NOMO-1 (cell line): ENCODE results near the gene CSNK1D.

Experiments
- DNase-seq, 2 experiments: peaks; one replicate each; lab custom pipeline; 2025; ENCODE audit not compliant: unreplicated experiment in 2 of 2; lab: John Stamatoyannopoulos, UW

Gene CSNK1D

DNA sequence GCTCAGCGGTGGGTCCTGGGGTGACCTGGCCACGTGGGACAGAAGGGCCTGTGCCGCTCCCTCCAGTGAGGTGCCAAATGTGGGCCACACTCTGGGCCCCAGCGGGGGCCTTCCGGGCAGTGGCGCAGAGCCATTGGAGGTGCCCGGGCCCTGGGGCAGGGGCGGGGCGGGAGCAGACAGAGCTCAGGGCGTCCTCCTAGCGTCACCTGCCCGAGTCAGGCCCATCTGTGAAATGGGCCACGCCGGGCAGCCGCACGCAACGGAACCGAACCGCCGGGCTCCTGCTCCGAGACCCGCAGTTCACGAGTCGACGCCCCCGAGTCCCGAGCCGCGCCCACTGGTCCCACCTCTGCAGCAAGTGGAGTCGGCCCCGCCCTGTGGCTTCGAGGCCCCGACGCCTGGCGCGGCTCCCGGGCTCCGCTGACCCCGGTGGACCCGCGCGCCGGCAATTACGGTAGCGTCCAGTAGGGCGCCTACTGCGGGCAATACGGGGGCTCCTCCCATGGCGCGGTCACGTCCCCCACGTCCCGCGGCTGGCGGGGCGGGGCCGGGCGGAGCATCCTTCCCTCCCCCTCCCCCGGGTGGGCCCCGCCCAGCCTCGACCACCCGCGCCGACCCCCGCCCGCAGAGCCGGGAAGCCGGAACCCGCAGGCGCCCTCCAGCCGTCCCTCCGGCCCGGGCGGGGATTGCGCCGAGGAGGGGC lies 42.7 kb downstream of the CSNK1D start:
- peak; percentile 82 to 86 for DNase-seq

DNA sequence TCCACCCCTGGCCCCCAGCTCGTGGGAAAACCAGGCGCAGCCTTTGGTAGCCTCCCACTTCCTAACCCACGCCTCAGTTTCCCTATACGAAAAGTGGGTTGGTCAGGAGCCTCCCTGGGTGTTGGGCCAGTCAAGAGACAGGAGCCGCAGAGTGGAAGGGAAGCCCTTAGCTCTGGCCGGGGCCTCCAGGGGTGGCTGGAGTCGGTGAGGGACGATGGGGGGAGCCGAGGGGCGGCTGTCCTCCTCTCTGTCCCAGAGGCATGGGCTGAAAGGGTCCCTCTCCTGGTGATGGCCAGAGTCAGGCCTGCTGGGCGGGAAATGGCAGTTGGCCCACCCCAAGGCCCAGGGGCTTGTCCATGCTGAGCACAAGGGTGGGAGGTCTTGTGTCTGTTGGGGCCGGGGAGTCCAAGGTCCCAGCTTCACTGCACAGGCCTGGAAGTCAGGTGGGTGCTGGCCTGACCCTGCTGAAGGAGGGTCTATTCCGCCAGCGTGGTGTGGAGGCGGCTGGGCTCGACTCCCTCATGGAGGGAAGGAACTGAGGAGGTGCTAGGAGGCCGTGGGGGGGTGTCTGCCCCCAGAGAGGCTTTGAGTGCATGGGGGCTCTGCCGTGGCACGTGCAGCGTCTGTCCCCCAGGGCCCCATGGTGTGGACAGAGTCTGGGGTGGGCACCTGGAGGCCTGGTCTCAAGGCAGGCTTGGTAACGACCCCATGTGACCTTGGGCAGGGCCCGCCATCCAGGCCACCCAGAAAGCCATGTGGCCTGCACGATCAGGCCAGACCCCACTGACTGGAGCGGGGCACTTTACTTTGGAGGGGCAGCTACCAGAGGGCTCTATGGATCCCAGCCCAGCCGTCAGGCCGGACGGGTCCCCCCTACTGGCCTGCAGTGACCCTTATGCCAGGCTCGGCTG lies 43.5 kb downstream of the CSNK1D start:
- DNase-seq = no peak

- DNase-seq = peak; percentile 73
Measured at GRCh38 chr17:82228842-82229697, 44.4 kb downstream of the CSNK1D start, which contains the start of gene SLC16A3. Gene SLC16A3, plus strand, starts transcription at chr17:82229042. Its CDS starts 6,967 bp downstream, at chr17:82236009.

- peak; percentile 54 to 59 for DNase-seq
Measured at GRCh38 chr17:82228278-82228841, 45.1 kb downstream of the CSNK1D start.

DNA sequence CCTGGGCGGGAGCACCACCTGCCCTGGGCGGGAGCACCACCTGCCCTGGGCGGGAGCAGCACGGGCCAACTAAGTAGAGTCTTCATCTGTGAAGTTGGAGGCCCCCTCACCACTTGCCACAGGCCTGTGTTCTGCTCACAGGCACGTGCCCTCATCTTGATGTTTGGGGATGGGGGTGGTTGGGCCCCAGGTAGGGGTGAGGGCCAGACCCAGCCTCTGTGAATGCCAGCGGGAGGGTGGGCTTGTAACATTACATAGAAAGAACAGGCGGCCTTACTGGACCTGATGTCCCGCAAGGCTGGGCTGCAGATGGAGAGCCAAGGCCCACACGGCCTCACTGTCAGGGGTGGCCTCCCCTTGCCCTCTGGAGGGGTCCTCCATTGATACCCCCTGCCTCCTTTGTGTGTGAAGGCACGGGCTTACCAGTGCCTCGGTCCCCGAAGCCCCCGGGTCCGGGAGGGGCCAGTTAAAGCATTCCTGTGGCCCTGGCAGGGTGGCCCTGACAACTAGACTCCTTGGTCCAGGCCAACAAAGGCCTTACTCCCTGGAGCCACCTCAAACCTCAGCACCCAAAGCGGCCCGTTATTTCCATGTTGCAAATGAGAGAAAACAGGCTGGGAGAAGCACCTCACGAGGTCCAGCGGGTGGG lies 45.7 kb downstream of the CSNK1D start:
- DNase-seq = no peak

GRCh38 chr17:82226809-82227628 lies 46.5 kb downstream of the CSNK1D start:
- DNase-seq = no peak

DNA sequence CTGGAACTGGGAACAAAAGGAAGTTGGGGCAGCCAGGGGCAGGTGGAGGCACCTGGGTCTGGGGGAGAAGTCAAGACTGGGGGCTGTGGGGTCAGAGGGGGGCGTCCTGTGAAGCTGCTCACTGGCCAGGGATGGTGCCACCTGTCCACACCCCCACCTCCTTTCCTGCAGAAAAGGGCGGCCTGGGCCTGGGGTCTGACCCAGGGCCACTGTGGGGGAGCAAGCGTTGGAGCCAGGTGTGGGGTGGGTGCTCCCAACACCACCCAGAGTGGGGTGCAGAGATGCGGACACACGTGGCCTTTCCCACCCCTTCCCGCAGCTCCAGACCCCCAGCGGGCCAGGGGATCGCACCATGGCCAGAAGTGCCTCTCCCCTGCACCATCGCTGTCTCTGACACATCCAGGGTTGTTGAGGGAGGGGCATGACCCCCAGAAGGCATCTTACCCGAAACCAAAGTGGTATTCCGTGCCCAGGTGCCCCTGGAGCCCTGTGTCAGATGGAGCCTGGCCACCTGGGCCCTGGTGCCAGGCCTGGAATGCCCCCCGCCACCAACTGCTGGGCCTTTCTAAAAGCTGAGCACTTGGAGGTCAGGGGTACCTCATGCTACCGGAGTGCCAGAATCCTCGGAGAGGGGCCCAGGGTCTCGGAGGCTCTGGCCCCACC lies 47.2 kb downstream of the CSNK1D start:
- DNase-seq = no peak

GRCh38 chr17:82225368-82226029 lies 48.0 kb downstream of the CSNK1D start:
- no peak for DNase-seq

GRCh38 chr17:82224666-82225065 lies 48.8 kb downstream of the CSNK1D start:
- DNase-seq = no peak

DNA sequence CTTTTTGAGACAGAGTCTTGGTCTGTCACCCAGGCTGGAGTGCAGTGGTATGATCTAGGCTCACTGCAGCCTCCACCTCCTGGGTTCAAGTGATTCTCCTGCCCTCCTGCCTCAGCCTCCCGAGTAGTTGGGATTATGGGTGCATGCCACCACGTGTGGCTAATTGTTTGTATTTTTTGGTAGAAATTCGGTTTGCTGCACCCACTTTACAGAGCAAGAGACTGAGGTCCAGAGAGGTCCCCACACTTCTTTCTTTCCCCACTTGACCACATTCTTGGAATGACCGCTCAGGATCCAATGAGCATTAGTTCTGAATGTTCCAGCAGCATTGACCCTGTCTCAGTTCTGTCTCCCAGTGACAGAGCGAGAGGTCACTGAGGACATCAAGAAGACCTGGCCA lies 50.0 kb downstream of the CSNK1D start:
- no peak for DNase-seq

DNA sequence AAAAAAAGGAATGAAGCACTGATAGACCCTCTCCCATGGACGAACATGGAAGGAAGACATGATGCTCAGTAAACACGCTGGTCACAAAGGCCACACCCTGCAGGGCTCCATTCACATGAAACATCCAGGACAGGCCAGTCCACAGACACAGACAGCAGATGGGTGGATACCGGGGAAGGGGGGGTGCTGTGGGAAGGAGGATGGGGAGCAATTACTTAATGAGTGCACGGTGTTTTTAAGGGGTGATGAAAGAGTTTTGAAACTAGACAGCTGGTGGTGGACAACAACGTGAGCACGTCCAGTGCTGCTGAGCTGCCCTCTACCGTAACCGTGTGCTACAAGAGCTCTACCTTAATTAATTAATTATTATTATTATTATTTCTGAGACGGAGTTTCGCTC lies 50.7 kb downstream of the CSNK1D start:
- no peak for DNase-seq

GRCh38 chr17:82221341-82221902 lies 52.1 kb downstream of the CSNK1D start:
- no peak for DNase-seq

- no peak for DNase-seq
Measured at GRCh38 chr17:82219753-82220709, 53.5 kb downstream of the CSNK1D start.

DNA sequence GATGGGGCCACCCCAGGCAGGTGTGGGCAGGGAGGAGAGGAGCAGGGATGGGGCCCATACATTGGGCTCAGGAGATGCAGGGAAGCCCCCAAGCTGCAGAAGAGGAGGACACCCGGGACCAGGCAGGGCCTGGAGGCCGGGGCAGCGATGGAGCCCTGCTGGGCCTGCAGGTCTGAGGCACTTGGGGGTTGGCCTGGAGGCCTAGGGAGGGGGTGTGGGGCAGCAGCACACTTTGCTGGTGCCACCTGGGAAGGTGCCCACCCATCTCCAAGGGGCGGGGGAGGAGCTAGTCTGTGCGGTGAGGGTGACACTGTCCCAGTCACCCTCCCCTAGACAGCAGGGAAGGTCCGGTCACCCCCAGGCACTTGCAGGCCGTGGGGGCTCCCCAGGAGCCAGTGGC lies 54.4 kb downstream of the CSNK1D start:
- DNase-seq = no peak

DNA sequence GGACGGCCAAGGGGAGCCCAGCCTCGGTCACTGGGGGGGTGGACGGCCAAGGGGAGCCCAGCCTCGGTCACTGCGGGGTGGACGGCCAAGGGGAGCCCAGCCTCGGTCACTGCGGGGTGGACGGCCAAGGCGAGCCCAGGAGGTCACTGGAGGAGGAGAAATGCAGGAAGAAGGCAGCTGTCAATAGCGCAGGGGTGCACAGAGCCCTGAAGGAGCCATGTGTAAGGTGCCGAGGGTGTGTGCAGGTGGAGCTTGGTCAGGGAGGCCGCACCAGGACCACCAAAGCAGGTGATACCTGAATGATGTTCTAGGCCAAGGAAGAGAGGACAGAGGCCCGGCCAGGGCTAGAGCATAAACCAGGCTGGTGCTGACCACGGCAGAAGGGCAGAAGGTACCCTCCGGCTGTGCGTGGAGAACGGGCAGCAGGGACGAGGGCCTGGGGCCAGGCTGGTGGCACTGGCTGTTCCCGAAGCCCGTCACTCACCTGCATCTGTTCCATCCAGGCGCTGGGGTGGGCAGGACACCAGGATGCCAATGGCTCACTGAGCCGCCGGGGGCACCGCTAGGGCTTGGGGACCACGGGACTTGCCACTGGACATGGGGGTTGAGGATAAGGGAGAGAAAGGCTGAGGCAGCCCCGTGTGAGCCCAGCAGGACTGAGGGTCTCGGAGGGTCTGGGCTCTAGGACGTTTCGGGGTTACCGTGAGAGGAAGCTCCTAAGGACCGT lies 55.0 kb downstream of the CSNK1D start:
- DNase-seq = no peak

DNA sequence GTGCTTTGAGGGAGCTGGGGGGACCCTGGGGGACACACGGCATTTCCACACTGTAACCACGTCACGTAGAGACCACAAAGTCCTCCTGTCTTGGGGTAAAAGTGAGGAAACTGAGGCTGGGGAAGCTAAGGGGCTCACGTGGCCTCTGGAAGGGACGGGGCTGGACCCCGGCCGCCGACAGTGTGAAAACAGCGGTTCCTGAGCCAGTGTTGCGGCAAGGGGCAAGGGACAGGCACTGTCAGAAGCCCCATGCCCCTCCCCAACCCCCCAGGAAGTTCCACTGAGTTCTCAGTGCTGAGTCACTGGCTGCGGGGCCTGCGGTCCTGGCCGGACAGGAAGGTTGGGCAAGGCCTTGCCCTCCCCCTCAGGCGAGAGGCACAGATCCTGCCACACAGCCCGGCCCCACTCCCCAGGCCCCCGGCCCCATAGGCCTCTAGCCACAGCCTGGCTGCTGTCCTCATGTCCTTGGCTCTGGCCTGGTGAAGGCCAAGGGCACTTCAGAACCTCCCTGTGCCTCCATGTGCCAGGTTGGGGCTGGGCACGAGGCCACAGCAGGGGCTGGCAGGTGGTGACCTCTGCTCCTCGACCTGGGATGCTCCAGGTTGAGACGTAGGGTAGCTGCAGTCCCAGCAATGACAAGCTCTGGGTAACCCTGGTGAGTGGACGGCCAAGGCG lies 55.8 kb downstream of the CSNK1D start:
- DNase-seq = peak; percentile 59 to 78
